HG03432 (cell line): ENCODE measurements around the gene PPIG.
"Not testable (repeated sequence)": the region's sequence is repeated elsewhere in the genome, so short reads cannot be mapped to it uniquely, and the experiment has no call there.

ENCODE experiments used
- ATAC-seq: cut with Tn5 transposase; IDR thresholded peaks from one replicate; pipeline ENCODE4 v1.9.1; 2021; ENCODE audit warnings: mild to moderate bottlenecking, moderate library complexity; ENCODE audit not compliant: unreplicated experiment

Gene PPIG

DNA sequence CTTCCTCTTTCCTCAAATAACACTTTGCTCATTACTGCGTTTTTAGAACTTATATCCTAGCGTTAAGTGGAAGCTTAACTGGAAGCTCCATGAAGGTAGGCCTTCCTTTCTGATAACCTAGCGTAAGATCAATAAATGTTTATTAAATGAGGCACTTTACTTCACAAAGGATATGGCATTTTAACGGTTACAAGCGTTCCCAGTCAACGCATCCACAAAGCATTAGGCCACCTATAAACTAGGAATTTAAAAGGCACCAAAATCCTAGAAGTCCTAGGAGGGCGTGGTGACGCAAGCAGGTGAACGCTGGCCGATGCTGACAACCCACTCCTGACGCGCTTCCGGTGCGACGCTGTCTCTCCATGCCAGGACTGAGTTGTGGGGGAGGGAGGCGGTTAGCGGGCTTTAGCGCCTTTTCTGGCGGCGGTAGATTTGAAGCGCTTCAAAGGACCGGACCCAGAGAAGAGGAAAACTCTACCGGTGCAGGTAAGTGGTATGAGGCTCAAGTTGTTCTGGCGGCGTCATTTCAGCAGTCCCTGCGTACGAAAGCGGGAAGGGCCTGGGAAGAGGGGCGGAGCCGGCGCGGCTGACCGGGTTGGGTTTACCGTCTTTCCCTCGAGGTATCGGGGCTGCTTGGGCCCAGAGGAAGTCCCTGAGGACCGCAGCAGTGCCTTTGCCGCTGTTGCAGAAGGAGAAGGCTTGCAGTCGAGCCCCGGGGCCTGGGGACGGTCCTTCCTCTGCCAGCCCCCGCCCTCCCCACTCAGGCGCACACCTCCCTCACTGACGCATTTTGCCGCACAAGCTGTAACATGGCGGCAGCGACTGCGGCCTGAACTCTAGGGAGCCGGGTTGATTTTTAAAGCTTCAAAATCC is at the start of gene PPIG:
PPIG (plus strand) TSS at position 347 of the 873 bp plus-strand sequence. CDS start 19,691 bp downstream, outside the sequence.
- peak; percentile 95 for ATAC-seq

DNA sequence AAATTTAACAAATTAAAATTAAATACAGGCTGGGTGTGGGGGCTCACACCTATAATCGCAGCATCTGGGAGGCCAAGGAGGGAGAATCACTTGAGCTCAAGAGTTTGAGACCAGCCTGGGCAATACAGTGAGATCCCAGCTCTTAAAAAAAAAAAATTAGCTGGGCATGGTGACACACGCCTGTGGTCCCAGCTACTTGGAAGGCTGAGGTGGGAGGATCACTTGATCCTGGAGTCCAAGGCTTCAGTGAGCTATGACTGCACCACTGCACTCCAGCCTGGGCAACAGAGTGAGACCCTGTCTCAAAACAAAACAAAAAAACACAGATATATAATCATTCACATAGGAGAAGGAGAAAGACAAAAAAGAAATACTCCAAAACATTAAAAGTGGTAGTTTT is 44.7 kb upstream of the PPIG start:
- not testable (repeated sequence) for ATAC-seq

DNA sequence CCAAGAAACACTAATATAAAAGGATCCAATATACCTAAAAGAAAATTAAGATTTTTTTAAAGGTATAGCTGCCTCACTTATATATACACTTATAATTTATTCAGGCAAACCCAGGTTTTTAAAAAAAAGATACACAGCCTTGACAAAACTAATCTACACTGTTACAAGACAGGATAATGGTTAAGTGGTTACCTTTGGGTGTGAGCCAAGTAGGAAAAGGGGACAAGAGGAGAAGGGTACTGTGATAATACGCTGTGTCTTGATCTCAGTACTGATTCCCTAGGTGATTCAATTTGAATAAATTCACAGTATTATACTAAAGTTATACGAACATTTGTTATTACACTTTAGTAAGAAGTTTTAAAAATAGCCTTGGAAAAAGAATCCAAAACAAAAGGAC is 44.0 kb upstream of the PPIG start:
- ATAC-seq, result no peak

DNA sequence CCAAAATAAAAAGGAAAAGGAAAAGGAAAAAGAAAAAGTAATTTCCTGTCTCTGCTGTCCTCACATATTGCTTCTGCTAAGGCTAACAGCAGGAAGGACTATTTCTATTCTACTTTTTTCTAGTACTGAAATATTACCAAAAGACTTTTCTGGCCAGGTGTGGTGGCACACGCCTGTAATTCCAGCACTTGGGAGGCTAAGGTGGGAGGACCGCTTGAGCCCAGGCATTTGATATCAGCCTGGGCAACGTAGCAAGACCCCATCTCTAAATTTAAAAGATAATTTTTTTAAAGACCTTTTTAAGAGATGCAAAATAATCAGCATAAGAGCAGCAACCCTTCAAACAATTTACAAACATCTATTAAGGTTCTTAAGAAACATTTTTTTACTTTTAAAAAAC is 41.7 kb upstream of the PPIG start:
- ATAC-seq, result no peak

DNA sequence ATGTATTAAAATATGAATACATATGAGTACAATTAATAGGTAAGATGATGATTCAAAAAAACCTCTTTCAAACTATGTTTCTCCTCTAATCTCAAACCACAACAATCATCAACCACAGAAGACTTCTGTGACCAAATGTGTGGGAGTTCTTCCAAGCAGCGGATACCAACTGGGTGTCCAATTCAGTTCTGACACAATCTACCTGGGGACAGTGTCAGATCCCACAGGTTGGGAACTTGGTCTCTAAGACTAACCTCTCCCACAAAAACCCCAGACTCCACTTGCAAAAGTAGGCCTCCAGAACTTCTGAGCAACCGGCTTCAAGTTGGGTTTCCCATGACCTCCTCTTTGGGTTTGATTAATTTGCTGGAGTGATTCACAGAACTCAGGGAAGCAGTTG is 37.4 kb upstream of the PPIG start:
- no peak for ATAC-seq

DNA sequence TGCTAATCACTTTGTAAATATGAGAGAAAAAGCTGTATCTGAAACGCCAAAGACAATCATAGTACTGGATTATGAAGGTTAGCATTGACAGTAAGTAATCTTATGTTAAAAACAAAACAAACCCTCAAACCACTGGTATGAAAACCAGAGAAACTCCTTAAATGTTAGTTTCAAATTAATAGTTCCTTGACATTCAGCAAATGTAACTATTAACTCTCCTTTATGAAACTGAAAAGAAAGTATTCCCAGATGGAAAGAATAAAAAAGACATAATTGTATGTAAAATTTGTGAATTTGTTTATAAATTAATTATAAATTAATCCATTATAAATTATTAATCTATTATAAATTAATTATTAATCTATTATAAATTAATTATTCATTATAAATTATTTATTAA is 22.8 kb upstream of the PPIG start:
- no peak for ATAC-seq

DNA sequence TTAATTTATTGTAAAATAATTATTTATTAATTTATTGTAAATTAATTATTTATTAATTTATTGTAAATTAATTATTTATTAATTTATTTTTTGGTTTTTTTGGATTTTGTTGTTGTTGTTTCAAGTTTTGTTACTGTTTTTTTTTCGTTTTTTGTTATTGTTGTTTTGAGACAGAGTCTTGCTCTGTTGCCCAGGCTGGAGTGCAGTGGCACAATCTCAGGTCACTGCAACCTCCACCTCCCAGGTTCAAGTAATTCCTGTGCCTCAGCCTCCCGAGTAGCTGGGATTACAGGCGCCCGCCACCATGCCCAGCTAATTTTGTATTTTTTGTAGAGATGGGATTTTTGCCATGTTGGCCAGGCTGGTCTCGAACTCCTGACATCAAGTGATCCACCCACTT is 22.1 kb upstream of the PPIG start:
- not testable (repeated sequence) for ATAC-seq

DNA sequence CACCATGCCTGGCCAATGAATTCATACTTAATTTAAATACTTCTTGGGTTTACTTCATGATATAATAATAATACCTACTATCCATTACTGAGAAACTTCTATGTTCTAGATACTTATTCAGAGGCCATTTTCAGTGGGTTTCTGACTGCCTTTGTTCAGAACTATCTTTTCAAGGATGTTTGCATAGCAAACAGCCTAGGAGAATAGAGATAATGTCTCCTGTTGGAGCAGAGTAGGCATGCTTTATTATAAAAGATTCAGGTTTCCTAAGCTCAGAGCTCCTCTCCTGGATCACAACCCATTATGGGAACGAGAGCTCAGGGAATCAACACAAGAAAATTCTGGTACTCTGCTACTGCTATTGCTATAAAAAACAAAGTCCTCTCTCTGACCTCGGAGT is 21.6 kb upstream of the PPIG start:
- no peak for ATAC-seq

DNA sequence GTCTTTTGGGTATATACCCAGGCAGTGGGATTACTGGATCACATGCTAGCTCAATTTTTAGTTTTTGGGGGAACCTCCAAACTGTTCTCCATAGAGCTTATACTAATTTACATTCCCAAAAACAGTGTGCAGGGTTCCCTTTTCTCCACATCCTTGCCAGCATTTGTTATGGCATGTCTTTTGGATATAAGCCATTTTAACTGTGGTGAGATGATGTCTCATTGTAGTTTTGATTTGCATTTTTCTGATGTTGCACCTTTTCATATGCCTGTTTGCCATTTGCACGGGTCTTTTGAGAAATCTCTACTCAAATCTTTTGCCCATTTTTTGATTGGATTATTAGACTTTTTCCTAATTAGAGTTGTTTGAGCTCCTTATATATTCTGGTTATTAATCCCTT is 18.5 kb upstream of the PPIG start:
- ATAC-seq, result no peak

DNA sequence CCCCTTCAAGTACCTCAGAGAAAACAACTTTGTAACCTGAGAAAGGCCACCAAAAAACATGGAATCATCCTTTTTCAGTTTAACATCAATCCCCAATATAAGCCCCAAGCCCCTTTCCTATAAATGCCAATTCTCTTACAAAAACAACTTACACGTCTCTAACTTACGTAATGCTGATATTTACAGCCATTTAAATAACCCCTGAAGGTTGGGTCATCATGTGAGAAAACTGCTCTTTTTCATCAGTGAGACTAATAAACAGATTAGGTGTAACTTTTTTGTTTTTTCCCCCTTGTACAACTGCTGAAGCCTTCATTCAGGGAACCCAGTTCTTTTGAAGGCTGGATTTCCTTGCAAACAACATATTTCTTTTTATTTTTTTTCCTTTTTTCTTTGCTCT is 14.2 kb upstream of the PPIG start:
- no peak for ATAC-seq

DNA sequence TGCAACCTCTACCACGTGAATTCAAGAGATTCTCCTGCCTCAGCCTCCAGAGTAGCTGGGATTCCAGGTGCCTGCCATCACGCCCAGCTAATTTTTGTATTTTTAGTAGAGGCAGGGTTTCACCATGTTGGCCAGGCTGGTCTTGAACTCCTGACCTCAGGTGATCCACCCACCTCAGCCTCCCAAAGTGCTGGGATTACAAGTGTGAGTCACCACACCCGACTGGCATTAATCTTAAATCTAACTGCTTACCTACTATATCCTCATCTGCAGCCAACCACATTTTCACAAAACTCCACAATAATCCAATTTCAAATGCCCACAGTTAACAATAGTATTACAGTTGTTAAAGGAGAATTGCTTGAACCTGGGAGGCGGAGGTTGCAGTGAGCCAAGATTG is 13.4 kb upstream of the PPIG start:
- ATAC-seq, result not testable (repeated sequence)

DNA sequence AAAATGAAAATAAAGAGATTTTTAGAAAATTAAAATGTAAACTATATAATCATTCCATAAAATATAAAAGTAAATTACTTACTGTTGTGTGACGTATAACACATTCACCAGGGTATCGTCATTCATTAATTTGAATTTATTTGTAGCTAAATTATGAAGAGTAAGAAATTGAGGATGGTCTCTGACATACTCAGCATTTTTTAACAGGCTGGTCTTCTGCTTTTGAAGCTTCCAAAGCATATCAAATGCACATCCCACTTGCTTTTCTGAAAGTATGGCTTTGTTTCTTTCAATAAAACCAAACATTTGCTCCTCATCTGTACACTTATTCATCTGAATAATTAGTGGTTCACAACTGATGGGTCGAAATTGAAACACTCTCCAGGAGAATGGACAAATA is 12.6 kb upstream of the PPIG start:
- no peak for ATAC-seq

DNA sequence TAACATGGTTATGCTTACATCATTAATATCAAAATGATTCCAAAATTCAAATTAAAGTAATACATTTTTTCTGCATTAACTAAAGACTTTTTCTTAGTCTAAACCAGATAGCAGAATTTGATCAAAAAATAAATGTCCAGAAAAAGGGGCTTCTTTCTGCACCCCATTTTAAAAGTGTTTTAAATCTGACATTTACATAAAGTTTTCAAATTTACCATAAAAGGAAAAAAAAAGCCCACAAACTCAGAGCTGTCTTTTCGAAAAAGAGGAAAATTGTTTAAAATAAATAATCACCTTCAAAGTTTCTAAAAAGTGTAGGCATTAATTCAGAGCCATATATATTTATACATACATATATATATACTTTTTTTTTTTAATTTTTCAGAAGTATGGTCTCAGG is 12.0 kb upstream of the PPIG start:
- no peak for ATAC-seq

DNA sequence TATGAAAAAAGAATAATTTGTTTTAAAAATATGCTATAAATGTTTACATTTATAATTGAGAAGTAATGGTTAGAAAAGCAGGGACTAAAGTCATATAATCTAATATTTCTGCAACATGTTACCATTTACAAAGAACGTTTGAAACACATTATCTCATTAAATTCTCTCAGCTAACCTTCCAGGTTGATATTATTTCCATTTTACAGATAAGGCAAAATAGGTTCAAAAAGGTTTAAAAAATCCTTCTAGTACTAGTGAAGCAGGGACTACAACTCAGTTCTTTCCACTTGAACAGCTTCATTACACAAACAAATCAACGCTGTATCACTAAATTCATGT is 11.4 kb upstream of the PPIG start:
- ATAC-seq, result no peak

DNA sequence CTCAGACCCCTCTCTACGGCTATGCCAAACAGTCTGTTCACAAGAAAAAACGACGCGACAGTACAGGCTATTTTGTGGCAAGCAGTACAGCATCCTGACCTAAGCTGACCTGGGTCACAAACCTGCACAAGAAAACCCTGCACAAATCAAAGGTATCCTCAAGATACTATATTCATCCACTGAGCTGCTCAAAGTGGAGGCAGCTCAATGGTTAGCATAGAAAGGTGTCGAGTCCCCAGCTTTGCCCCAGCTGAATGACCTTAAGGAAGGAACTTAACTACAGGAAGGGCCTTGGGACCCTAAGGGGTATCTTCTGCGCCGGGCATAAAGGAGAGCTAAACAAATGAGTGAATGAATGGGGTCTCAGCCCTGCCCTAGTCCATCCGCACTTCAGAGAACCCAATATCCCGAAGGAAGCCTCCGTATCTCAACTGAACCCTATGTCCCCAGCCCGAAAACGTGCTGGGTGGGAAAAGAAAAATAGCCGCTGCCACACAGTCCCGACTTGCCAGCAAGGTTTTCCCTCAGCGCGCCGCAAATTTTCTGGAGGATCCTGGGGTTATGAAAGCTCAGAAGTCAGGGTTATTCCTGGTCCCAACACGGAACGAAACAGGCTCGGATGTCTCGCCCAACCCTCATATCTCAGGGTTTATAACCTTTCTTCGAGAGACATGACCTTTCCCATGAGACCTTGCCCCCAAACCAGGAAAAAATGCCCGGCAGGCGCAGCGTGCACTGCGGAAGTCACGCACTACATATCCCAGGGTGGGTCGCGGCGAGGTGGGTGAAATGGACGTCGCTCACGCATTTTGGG is 10.8 kb upstream of the PPIG start, which contains the start of gene FASTKD1:
FASTKD1 (minus strand) TSS at position 706 of the 814 bp plus-strand sequence. CDS start 1,836 bp downstream, outside the sequence.
- peak; percentile 98 for ATAC-seq

DNA sequence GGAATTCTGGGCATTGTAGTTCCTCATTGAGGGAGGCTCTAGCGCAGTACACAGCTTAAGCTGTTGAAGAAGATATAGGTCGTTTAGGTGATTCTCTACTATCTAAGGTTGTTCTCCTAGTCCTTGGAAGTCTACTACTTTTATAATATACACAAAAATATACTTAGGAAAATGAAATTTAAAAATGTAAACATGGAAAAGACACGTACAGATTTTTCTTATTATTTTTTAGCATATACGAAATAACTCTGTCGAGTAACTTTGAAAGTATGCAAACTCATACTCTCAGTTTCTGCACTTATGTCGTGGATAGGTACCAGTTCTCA is 10.2 kb upstream of the PPIG start:
- no peak for ATAC-seq

DNA sequence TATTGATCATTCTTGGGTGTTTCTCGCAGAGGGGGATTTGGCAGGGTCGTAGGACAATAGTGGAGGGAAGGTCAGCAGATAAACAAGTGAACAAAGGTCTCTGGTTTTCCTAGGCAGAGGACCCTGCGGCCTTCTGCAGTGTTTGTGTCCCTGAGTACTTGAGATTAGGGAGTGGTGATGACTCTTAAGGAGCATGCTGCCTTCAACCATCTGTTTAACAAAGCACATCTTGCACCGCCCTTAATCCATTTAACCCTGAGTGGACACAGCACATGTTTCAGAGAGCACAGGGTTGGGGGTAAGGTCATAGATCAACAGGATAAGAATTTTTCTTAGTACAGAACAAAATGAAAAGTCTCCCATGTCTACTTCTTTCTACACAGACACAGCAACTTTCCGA is 9.6 kb upstream of the PPIG start:
- ATAC-seq, result not testable (repeated sequence)

DNA sequence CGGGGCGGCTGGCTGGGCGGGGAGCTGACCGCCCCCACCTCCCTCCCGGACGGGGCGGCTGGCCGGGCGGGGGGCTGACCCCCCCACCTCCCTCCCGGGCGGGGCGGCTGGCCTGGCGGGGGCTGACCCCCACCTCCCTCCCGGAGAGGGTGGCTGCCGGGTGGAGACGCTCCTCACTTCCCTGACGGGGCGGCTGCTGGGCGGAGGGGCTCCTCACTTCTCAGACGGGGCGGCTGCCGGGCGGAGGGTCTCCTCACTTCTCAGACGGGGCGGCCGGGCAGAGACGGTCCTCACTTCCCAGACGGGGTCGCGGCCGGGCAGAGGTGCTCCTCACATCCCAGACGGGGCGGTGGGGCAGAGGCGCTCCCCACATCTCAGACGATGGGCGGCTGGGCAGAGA is 8.9 kb upstream of the PPIG start:
- ATAC-seq, result not testable (repeated sequence)

DNA sequence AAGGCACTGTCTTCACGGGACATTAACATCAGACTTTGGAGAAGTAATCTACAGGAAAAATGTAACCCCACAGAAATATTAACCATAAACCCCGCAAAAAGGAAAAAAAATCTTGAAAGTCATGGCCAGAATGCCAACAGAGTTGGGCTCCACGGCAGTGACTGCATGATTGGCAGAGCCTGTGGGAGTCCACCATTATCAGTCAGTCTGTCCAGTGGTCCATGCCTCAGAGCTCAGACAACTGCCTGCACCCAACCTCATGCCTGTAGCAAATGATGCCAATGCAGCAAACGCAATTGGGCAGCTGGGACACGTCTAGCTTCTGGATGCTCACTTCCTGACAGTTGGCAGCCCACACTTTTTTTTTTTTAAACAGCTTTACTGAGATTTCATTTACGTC is 5.1 kb upstream of the PPIG start:
- no peak for ATAC-seq

DNA sequence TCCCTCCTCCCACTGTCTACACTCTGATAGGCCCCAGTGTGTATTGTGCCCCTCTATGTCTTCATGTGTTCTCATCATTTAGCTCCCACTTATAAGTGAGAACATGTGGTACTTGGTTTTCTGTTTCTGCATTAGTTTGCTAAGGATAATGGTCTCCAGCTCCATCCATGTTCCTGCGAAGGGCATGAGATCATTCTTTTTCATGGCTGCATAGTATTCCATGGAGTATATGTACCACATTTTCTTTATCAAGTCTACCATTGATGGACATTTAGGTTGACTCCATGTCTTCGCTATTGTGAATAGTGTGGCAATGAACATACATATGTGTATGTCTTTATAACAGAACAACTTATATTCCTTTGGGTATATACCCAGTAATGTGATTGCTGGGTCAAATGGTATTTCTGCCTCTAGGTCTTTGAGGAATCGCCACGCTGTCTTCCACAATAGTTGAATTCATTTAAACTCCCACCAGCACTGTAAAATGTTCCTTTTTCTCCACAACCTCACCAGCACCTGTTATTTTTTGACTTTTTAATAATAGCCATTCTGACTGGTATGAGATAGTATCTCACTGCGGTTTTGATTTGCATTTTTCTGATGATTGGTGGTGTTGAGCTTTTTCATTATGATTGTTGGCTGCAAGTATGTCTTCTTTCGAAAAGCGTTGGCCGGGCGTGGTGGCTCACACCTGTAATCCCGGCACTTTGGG is 1.4 kb upstream of the PPIG start:
- not testable (repeated sequence) for ATAC-seq

DNA sequence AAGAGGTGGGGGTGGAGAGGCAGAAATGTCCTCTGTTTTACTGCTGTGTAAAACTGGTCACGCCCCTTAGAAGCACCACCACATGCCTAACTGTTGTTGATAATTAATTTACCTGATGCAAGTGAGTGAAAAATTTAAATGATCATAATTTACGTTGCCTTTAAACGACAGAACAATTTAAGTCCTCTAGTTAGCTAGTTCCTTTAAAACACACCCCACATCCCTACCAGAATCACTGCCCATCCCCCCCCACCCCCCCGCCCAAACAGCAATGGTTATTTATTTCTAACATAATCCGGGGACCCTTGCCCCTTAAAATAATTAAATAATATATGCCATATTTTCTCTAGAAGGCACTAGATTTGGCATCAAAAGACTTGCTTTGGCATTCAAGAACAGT is 633 bp upstream of the PPIG start:
- ATAC-seq, result no peak

DNA sequence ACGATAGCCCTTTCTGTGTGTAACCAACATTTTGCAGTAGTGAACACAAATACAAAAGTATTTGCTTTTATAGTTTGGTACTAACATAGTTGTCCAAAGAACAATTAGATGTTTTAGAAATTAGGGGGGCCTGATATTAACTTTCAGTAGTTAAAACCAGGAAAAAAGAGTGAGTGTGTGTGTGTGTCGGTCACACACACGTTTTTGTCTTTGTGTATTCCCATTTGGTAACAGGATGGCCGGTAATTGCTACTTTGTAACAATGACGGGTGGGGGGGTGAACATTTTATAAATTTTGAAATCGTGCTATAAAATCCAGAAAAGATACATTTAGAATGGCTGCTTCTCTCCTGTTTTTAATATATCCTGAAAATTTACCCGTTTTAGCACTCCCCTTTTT is 1.5 kb downstream of the PPIG start:
- ATAC-seq, result no peak
